ENCODE data around the gene GRAMD2A.

The GRAMD2A gene

GRCh38 chr15:72216079-72216478 is 18.5 kb upstream of the GRAMD2A start:
- DNase-seq, result no peak

GRCh38 chr15:72207558-72208085 is 10.0 kb upstream of the GRAMD2A start:
- DNase-seq, result no peak

GRCh38 chr15:72206677-72207000 is 9.1 kb upstream of the GRAMD2A start:
- DNase-seq, result no peak

- no peak for DNase-seq
Measured at GRCh38 chr15:72205896-72206676, 8.5 kb upstream of the GRAMD2A start.

GRCh38 chr15:72205273-72205672 is 7.7 kb upstream of the GRAMD2A start:
- DNase-seq, result no peak

- no peak for DNase-seq
Measured at GRCh38 chr15:72203507-72203837, 5.9 kb upstream of the GRAMD2A start.

- DNase-seq, result no peak
Measured at GRCh38 chr15:72202801-72203506, 5.4 kb upstream of the GRAMD2A start.

- DNase-seq, result no peak
Measured at GRCh38 chr15:72202302-72202701, 4.7 kb upstream of the GRAMD2A start.

- no peak for DNase-seq
Measured at GRCh38 chr15:72201391-72201921, 3.9 kb upstream of the GRAMD2A start.

- no peak for DNase-seq
Measured at GRCh38 chr15:72200395-72201237, 3.0 kb upstream of the GRAMD2A start.

GRCh38 chr15:72199721-72200212 is 2.2 kb upstream of the GRAMD2A start:
- peak; percentile 70 for DNase-seq

GRCh38 chr15:72199205-72199515 is 1.6 kb upstream of the GRAMD2A start:
- DNase-seq, result no peak

- no peak for DNase-seq
Measured at GRCh38 chr15:72198356-72199204, 993 bp upstream of the GRAMD2A start.

GRCh38 chr15:72197041-72197459 is 537 bp downstream of the GRAMD2A start:
- DNase-seq, result no peak

GRCh38 chr15:72196409-72197040 is 1.1 kb downstream of the GRAMD2A start:
- no peak for DNase-seq

GRCh38 chr15:72195101-72195511 is 2.5 kb downstream of the GRAMD2A start:
- DNase-seq, result no peak

- no peak for DNase-seq
Measured at GRCh38 chr15:72193836-72194396, 3.7 kb downstream of the GRAMD2A start.

- no peak for DNase-seq
Measured at GRCh38 chr15:72192416-72192815, 5.2 kb downstream of the GRAMD2A start.

GRCh38 chr15:72189250-72189902 is 8.2 kb downstream of the GRAMD2A start:
- no peak for DNase-seq

- DNase-seq, result no peak
Measured at GRCh38 chr15:72184165-72184811, 13.3 kb downstream of the GRAMD2A start.

Measured in activated naive CD4-positive, alpha-beta T cell treated with anti-CD3 and anti-CD28 coated beads, Interleukin-2, amount 50 U/mL, for 16 hours (primary cell).